Measurements from ENCODE around the gene KRTAP4-8. TPM values are rescaled to one million over a fixed set of nuclear protein-coding genes. Genes with fewer than 3 reads are reported as not detected.
"Not testable (repeated sequence)": the region's sequence is repeated elsewhere in the genome, so short reads cannot be mapped to it uniquely, and the experiment has no call there.

KRTAP4-8 gene
- total and polyA plus RNA-seq, 2 donors (not counting 1 experiment from before 2014, with no cell fraction given), result not detected

DNA sequence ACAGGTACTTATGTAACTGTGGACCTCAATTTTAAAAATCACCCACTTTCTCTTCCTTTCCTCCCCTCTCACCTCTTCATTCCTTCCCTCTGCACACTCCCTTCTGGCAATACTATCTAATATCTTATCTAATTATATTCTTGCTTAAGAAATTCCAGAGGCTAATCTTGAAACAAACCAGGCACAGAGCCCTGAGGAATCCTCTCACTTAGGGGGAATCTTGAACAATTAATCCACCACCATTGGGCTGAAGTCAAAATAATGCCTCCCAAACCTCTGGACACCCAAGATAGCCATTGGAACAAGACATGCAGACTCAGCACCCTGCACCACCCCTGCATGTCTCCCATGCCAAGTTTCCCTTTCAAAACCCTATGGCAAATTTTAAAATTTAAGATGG is 43.4 kb upstream of the KRTAP4-8 start:
- Histone ChIP-seq H3K79me2 (ENCODE audit: control insufficient read depth, insufficient read depth, low read length) (no peaks in the 10 kb centered on the region), H3K9ac (ENCODE audit: insufficient read depth, low read length) (no peak overlapping the region), H3K4me1 (ENCODE audit: control insufficient read depth, extremely low read depth, insufficient read depth, low read length) (no peaks in the 10 kb centered on the region), H3K36me3 (ENCODE audit: control insufficient read depth, insufficient read depth, low read length) (no peaks in the 10 kb centered on the region), H2AFZ (ENCODE audit: low read length) (no peak overlapping the region), H3K4me2 (ENCODE audit: extremely low read depth, insufficient read depth, low read length) (no peak overlapping the region), H3K27me3 (ENCODE audit: control insufficient read depth, insufficient read depth, low read length) (no peaks in the 10 kb centered on the region), H4K20me1 (ENCODE audit: control insufficient read depth, extremely low read depth, insufficient read depth, low read length) (no peaks in the 10 kb centered on the region), H3K4me3 (replicated peaks in 1 of 4; ENCODE audit: control extremely low read depth in 1 of 4, insufficient read depth in 1 of 4, low read depth in 3 of 4, low read length in 4 of 4) (no peak overlapping the region), H3K27ac (ENCODE audit: insufficient read depth, low read length) (no peak overlapping the region), H3K9me3 (ENCODE audit: control insufficient read depth, insufficient read depth, low read depth, low read length) (no peaks in the 10 kb centered on the region)
- TF ChIP-seq CTCF (conservative IDR thresholded peaks at IDR 0.05 in 1 of 2, IDR thresholded peaks at IDR 0.05 in 1 of 2; ENCODE audit: low read depth in 1 of 2, low read length in 2 of 2), result no peak
- no peak for TF ChIP-seq EZH2 (IDR thresholded peaks at IDR 0.05; ENCODE audit: low read length, missing control alignments)
- DNase-seq (ENCODE audit: low read depth in 2 of 2), result no peak

GRCh38 chr17:41140360-41141131 is 42.6 kb upstream of the KRTAP4-8 start, which contains the start of gene KRTAP4-6:
TSS of gene KRTAP4-6 (minus strand) at chr17:41140544. CDS start at chr17:41140487, 57 bp downstream.
- TF ChIP-seq EZH2 (IDR thresholded peaks at IDR 0.05; ENCODE audit: low read length, missing control alignments), result no peak
- no peak for TF ChIP-seq CTCF (conservative IDR thresholded peaks at IDR 0.05 in 1 of 2, IDR thresholded peaks at IDR 0.05 in 1 of 2; ENCODE audit: low read depth in 1 of 2, low read length in 2 of 2)
- Histone ChIP-seq H3K4me3 (replicated peaks in 1 of 4; ENCODE audit: control extremely low read depth in 1 of 4, insufficient read depth in 1 of 4, low read depth in 3 of 4, low read length in 4 of 4) (no peak within 1 kb of the TSS), H4K20me1 (ENCODE audit: control insufficient read depth, extremely low read depth, insufficient read depth, low read length) (no peaks in the 10 kb centered on the region), H3K27ac (ENCODE audit: insufficient read depth, low read length) (no peak within 1 kb of the TSS), H3K27me3 (ENCODE audit: control insufficient read depth, insufficient read depth, low read length) (no peaks in the 10 kb centered on the region), H3K36me3 (ENCODE audit: control insufficient read depth, insufficient read depth, low read length) (no peaks in the 10 kb centered on the region), H3K79me2 (ENCODE audit: control insufficient read depth, insufficient read depth, low read length) (no peaks in the 10 kb centered on the region), H3K4me1 (ENCODE audit: control insufficient read depth, extremely low read depth, insufficient read depth, low read length) (no peaks in the 10 kb centered on the region), H3K9ac (ENCODE audit: insufficient read depth, low read length) (no peak within 1 kb of the TSS), H3K4me2 (ENCODE audit: extremely low read depth, insufficient read depth, low read length) (no peak within 1 kb of the TSS), H2AFZ (ENCODE audit: low read length) (no peak within 1 kb of the TSS), H3K9me3 (ENCODE audit: control insufficient read depth, insufficient read depth, low read depth, low read length) (no peaks in the 10 kb centered on the region)
- peak in 1 of 2 donors; percentile 85 for DNase-seq (ENCODE audit: low read depth in 2 of 2)

DNA sequence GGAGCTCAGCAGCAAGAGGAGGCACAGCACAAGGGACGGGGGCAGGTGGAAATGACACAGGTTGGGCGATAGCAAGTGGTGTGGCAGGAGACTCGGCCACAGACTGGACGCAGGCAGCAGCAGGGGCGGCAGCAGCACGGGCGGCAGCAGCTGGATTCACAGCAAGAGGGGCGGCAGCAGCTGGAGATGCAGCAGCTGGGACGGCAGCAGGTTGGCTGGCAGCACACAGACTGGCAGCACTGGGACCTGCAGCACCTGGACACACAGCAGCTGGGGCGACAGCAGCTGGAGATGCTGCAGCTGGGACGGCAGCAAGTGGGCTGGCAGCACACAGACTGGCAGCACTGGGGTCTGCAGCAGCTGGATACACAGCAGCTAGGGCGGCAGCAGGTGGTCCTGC is 41.9 kb upstream of the KRTAP4-8 start:
- not testable (repeated sequence) for H3K9me3 ChIP-seq (ENCODE audit: control insufficient read depth, insufficient read depth, low read depth, low read length); H3K4me3 ChIP-seq (replicated peaks in 1 of 4; ENCODE audit: control extremely low read depth in 1 of 4, insufficient read depth in 1 of 4, low read depth in 3 of 4, low read length in 4 of 4); H3K36me3 ChIP-seq (ENCODE audit: control insufficient read depth, insufficient read depth, low read length); H2AFZ ChIP-seq (ENCODE audit: low read length); H3K4me2 ChIP-seq (ENCODE audit: extremely low read depth, insufficient read depth, low read length); H3K27me3 ChIP-seq (ENCODE audit: control insufficient read depth, insufficient read depth, low read length); H3K4me1 ChIP-seq (ENCODE audit: control insufficient read depth, extremely low read depth, insufficient read depth, low read length); H3K9ac ChIP-seq (ENCODE audit: insufficient read depth, low read length); H3K27ac ChIP-seq (ENCODE audit: insufficient read depth, low read length); DNase-seq (ENCODE audit: low read depth in 2 of 2); H4K20me1 ChIP-seq (ENCODE audit: control insufficient read depth, extremely low read depth, insufficient read depth, low read length); H3K79me2 ChIP-seq (ENCODE audit: control insufficient read depth, insufficient read depth, low read length)

Data from fibroblast of lung (primary cell).